Stimulated activated CD8-positive, alpha-beta memory T cell treated with anti-CD3 and anti-CD28 coated beads, Interleukin-15, amount 100 ng/mL, for 48 hours (primary cell): ENCODE measurements around the gene CACNA1A.

ENCODE experiments used
- DNase-seq, 2 donors: peaks; one replicate each; pipeline ENCODE4 v3.0.0-alpha.2; 2020; ENCODE audit warnings: low read depth in 2 of 2

The CACNA1A gene

DNA sequence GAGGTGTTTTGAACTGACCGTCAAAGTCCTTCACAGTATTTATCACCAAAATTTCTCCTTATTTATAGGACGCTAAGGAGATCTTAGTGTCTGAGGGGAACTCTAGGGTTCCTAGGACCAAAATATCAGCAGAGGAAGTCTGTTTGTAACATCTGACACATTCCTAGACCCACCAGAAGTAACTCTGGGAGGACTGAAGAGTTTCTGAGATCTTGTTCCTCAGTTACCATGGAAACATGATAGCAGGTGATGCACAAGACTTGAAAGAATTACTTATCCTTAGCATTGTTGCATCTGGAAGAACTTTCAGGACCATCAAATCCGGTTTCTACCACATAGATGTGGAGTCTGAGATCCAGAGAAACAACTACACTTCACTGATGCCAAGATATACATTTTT lies 191.5 kb downstream of the CACNA1A start:
- no peak for DNase-seq

DNA sequence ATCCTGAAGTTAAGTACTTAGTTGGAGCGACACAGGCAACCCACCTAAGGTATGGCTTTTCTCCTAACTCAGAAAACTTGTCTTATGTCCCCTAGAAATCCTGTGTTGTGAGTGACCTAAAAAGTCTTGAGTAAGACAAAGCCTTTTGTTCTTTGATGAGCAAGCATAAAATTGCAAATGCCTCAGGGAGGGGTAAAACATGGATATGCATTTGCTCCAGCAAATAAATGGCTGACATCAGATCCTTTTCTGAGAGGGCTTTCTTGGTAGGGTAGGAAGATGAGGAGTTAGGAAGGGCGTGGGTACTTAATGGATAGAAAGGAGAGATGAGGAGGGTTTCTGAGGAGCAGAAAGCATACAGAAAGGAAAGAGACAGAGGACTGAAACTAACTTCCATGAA lies 192.4 kb downstream of the CACNA1A start:
- no peak for DNase-seq

DNA sequence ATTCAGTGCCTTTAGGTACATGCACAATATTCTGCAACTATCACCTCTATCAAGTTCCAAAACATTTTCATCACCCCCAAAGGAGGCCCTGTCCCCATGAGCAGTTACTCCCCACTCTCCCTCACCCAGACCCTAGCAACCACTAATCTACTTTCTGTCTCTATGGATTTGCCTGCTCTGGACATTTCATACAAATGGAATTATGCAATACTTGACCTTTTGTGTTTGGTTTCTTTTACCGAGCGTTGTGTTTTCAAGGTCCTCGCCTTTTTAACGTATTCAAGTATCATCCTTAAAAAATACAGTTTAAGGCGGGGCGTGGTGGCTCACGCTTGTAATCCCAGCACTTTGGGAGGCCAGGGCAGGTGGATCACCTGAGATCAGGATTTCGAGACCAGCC lies 196.4 kb downstream of the CACNA1A start:
- no peak for DNase-seq

DNA sequence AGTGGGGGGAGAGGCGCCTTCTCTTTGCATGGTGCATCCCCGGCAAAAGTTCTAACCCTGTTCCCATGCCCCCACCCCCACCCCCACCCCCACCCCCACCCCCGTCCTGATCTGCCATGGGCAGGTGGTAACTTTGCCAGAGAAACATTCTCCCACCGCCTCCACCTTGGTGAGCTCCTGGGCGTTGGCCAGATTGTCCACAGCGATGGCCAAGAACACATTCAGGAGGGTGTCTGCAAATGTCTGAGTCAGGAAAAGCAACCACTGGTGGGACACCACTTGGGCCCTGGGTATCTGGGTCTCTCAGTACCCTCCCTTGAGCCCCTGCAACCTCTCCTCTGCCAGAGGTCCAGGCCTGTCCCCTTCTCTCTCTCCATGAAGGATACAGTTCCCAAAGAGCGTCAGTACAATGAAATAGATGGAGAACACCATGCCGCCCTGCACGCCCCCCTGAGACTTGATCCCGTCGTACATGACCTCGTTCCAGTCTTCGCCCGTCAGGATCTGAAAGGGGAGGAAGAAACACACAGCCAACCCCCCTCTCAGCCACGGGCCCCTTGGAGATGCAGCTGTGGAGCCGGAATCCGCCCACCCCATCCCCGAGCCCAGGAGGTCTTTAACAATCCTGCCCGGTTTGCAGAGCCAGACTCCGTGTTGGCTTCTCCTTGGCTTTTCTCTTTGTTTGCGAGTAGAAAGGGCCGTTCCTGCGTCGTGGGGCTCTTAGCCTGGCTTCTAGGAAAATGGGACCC lies 202.7 kb downstream of the CACNA1A start:
- DNase-seq: no peak

DNA sequence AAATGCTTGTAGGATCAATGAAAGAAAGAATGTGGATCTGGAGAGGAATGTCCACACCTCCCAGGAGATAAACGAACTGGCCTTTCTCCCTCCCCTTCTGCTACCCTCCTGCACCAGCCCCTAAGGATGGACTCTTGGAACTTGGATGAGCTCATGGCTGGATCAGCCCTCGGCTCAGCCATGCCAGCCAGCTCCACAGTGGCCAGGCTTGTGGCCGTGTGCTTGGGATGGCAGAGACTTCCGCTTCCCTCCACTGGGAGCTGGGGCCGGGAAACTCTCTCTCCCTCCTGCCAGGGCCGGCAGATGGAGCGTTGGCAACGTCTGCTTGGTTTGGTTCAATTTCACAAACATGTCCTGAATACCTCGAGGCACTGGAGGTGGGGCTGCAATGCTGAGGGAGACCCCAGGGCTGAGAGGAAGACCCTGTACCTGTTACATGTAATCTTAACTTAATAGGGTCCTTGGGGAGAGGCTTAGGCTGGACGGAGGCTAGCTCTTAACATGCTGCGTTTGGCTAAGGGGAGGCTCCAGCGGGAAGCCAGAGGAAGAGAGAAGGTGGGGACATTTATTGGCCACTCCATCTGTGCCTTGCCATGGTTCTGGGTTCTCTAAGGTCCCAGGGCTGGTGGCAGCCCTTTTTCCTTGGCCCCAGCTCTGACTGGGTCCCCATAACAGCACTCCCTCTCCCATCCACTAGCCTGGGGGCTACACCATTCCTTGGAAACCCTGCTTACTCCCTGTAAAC lies 203.6 kb downstream of the CACNA1A start:
- no peak for DNase-seq

DNA sequence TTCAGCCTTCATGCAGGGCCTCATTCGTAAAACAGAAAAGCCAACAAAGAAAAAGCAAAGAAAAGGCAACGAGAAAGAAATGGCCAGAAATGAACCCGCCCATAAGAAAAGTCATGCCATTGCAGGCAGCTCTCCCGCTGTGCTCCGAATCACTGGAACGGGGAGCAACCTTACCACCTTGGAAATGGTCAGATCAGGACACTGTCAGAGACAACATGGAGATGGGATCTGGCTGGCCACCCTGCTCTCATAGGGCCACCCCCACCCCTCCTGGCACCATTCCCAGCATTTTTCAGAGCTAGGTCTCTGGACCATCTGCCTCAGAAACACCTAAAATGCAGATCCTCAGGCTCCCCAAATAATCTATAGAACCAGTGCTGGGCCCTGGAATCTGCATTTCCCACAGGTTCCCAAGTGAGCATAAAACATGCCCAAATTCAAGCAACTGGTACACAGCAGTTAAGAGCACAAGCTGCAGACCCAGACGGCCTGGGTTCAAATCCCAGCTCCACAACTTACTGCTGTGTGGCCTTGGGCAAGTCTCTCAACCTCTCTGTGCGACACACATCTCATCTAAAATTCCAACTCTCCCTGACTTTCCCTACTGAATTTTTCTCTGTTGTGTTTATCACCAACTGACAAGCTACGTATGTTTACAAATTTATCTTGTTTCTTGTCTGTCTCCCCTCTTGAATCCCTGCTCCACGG lies 204.5 kb downstream of the CACNA1A start:
- DNase-seq: no peak

DNA sequence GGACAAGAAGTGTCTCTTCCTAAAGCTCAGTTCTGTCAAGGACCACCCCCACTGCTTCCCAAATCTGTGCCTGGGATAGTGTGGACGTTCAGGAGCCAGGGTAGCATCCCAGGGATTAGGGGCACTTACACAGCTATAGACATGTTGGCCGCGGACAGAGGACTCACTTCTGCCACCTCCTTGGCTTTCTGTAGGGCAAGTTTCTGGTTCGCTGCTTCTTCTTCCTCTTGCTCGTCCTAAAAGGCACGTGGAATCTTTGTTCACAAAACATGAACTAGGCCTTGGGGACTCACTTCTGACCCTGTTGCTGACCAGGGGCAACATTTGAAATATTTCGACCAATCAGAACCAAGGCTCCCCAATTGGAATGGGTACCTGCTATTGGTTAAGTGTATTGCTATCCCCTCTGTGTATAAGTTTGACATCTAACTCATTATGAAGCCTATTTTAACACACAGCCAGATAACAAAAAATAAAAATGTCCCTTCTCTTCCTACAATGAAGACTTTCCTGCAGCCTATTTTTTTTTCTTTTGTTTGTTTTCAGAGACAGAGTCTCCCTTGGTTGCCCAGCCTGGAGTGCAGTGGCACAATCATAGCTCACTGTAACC lies 205.8 kb downstream of the CACNA1A start:
- DNase-seq: no peak

DNA sequence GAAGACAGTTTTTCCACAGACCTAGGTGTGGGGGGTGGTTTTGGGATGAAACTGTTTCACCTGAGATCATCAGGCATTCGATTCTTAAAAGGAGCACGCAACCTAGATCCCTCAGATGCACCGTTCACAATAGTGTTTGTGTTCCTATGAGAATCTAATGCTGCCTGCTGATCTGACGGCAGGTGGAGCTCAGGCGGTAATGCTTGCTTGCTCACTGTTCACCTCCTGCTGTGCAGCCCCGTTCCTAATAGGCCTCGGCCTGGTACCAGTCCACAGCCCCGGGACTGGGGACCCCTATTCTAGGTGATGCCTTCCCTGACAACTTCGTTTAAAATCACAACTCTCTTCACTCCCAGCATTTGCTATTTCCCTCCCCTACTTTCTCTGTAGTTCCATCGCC lies 206.4 kb downstream of the CACNA1A start:
- DNase-seq: no peak

DNA sequence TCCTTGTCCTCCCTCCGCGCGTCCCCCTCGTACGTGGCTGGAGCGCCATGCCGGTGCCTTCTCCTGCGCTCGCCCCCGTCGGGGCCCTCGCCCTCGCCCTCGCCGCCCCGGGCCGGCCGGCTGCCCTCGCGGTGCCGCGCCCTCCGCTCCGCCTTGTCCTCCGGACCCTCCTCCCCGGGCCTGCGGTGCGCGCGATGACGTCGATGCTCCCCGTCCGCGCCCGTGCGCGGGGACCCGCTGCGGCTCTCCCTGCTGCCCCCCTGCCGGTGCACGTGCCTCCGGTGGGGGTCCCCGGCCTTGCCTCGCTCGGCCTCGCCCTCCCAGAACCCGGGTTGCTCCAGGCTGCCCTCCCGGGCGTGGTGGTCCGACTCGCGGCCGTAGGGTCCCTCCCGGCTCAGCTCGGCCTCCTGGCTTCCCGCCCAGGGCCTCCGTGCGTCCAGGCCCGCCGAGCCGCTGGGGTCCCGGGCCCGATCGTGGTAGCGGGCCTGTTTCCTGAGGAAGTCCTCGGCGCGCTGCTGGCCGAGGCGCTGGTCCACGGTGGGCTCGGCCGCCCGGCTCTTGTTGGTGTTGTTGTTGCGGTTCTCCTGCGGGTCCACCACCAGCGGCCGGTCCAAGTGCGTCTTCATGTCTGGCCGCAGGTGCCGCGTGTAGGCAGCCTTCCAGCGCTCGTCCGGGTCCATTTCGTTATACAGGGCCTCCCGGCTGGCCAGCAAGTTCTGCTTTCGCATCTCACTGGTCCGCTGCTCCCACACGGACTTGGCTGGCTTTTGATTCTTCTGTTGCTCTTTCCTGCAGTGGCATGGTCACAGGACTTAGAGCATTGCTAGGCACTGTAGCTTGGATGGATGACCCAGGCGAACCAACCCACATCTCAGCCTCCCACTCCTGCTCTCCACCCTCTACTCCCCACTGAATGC lies 207.5 kb downstream of the CACNA1A start:
- no peak for DNase-seq

DNA sequence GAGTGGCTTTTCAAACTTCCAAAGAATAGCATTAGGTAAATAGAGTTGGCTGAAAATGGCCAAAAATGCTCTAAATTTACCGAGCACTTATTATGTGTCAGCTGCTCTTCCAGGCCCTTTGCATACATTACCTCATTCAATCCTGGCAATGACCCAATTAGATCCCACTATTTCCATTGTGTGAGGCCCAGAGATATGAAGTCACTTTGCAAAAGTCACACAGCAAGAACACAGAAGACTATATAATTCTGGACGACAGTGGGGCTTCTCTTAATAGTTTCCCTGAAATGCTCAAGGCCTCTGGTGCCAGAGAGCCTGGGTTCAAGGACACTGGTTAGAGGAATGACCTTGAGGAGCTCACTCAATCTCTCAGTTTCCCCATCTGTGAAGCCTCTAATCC lies 209.3 kb downstream of the CACNA1A start:
- DNase-seq: no peak

DNA sequence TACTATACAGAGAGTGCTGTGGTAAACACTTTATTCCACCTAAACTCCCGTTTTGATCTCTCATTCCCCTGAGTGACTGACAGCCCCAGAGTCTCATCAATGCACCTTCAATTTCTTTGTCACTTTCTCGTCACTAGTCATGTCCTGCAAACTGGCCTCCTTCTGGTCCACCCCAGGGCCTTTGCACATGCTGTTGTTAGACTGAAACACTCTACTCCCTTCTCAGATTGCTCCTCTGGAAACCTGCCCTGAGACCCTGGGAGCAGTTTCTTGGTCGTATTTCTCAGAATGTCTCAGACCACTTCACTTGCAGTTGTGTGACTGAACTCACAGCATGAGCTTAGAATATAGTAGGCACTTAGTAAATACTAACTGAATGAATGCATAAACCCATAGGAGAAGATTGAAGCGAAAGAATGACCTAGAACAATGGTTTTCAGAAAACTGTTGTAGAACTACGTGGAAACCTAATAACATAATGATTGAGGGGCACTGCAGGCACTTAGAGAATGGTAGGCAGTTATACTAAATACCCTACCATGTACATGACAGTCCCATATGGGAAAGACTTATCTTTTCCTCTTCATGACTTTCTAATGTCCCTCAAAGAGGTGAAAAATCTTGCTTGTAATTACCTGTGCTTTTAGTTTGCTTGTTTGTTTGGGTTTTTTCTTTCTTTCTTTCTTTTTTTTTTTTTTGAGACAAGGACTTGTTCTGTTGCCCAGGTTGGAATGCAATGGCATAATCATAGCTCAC lies 211.3 kb downstream of the CACNA1A start:
- DNase-seq: no peak

DNA sequence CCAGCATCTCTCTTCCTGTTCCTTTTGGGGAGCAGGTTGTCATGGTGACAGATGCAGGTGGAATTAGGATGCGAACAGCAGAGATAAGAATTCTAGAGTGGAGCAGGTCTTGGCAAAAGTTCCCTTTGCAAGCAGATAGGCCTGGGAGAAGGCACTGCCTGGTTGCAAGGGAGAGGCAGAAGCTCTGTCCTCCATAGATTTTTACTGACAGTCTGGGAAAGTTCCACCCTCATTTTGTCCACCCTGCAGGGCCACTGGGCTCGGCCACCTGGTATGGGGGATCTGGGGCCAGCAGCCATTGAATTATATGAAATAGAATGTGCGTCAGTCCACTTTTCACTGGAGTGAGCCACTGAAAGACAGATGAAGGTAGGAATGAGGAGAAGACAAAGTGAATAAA lies 214.4 kb downstream of the CACNA1A start:
- DNase-seq: no peak

DNA sequence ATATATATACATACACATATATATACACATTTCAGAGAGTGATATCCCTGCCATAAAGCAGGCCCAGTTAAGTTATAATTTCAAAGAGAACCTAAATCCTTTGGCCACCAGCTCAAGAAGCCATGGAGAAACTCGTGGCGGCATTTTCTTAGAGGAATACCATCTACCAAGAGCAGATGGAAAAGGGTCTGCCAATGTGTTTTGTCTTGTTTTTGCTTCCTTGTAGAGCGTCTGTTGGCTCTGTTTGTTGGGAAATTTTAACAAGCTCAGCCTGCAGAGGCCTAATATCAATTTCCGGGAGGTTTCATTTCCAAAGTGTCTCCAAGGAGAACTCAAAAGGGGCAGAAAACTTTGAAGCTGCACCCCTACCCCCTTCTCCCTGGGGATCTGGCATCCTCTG lies 215.5 kb downstream of the CACNA1A start:
- no peak for DNase-seq

DNA sequence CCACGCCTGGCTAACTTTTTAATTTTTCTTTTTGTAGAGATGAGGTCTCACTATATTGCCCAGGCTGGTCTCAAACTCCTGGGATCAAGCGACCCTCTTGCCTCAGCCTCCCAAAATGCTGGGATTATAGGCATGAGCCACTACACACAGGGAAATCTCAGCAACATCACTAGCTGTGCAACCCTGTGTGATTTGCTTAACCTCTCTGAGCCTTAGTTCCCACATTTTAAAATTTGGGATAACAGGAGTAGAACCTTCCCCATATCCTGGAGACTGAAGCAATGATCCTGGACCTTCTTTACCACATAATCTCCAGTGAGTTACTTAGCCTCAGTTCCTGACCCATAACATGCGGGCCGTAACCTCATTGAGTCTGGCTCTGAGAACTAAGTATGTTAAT lies 217.0 kb downstream of the CACNA1A start:
- no peak for DNase-seq

DNA sequence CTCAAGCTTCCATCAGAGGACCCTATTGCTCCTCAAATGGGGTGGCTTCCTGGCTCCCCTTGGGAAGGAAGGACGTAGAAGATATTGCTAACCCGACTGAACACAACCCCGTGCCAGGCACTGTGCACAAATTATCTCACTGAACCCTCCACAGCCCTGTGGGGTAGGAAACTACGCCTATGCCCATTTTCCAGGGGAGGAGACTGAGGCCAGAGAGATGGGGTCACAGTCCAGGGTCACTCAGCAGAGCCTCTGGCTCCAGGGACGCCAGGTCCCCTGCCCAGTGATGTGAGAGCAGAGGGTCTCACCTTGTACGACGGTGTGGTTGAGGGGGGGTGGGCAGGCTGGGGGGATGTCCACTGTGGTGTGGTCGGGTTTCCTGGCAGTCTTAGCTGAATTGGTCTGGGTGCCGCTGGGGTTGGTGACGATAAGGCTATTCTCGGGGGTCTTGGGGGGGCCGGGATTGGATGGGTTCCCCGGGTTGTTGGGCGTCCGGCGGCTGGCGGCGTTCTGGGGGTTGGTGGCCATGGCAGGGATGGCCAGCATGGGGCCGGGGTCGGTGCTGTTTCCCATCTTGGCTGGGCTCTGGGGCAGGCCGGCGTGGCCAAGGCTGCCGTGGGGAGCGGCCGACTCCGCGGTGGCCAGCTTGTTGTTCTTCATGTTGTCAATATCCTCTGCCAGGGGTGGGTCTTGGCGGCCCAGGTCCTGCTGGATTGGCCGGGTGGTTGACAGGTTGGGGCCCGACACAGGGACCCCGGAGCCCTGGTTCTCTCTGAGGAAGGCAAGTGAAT lies 219.9 kb downstream of the CACNA1A start:
- no peak for DNase-seq

DNA sequence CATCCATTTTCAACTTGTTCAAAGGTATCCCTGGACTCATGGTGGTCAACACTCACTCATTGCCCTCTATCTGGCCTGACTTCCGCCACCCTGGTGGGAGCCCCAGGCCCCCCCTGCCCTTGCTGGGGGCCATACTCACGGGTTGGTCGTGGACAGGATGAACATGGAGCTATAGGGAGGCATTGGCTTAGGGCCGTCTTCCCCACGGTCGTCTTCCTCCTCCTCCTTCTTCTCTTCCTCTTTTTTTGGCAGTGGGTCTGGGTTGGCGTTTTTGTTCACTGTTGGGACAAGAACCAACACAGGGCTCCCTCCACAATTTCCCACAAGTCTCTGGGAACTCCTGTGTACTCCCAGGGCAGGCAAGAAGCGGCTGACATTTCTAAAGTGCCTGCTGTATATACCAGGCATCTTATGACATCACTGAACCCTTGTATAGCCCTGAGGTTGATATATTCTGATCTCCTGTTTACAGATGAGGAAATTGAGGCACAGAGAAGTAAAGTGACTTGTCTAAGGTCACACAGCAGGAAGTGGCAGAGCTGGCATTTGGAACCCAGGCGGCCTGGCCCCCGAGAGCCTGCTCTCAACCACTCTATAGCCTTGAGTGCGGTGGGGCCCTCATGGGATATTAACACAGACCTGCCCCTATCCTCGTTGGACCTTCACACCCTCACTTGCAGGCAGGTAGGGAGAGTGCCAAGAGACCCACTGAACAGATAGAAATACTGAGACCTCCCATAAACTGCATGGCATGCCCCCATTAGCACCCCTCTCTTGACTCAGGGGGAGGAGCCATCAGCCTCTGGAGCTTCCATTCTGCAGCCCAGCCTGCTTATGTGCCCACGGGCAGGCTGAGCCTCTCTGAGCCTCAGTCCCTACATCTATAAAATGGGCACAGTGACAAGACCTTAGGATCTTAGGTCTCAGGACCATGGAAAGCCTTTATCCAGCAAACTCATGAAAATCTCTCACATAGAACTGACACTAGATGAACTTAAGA lies 221.1 kb downstream of the CACNA1A start:
- no peak for DNase-seq

DNA sequence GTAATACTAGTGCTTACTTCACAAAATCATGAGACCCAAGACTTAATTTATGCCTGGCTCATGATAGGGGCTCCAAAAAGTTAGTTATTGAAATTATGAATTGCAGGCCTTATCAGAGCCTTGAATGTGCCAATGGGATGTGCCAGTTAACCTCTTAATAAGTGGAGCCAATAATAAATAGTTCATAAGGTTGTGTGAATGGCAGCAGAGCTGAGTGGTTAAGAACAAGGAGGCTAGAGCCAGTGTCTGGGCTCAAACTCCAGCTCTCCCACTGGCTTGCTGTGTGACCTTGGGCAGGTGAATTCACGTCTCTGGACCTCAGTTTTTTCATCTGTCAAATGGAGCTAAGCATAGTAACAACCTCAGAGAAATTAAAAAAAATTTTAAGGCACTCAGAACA lies 222.4 kb downstream of the CACNA1A start:
- no peak for DNase-seq

DNA sequence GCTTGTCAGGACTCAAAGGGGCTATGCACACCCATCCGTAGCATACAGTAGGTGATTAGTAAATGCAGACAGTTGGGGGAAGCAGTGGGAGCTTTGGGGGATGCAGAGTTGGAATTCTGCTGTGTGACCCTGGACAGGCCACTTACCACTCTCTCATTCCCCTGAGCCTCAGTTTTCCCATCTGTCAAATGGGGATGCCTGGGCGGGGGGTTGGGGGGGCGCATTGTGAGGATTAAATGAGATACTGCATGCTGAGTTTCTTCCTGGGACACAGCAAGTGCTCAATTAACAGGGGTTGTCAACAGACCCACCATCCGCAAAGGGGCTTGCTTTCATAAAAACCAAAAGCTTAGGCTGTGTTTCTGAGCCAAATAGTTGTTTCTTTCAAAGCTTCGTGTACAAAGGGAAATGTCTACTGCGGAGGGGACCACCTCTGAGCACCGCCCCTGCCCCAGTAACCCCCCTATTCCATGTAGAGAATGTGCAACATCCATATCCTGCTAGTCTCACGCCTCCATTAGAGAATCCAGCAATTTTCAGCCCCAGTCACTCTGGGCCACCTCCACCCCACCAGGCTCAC lies 223.7 kb downstream of the CACNA1A start:
- DNase-seq: no peak
